ENCODE measurements around the gene UPP2. TPM values are rescaled to one million over a fixed set of nuclear protein-coding genes. Genes with fewer than 3 reads are reported as not detected.

The UPP2 gene
- total RNA-seq, 1 experiment from 2014 or later: not detected

DNA sequence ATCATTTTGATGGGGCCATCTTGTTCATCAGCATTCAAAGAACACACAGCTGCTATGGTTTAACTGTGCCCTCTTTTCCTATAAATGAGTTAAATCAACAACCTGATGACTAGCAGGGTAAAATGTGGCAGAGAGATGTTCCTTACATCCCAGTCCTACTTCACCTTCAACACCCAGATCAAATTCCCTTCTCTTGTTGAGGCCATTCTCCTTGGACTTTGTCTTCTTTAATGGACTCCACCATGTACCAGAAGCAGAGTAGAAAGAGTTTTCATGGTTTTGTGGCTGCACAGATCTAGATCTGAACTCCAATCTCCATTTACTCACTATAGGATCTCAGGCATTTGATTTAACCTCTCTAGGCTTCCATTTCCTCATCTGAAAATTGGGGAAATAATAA is 6.4 kb upstream of the UPP2 start:
- no TSS peak for BruUV-seq (replicated peaks)
- Histone ChIP-seq H3K27me3 (ENCODE audit: control insufficient read depth, insufficient read depth, low read length) (no peaks in the 10 kb centered on the region), H3K4me3 (ENCODE audit: low read depth in 2 of 2, low read length in 2 of 2) (no peak overlapping the region), H3K9me3 (ENCODE audit: control insufficient read depth, insufficient read depth, low read depth, low read length) (no peaks in the 10 kb centered on the region), H3K27ac (ENCODE audit: low read length) (no peak overlapping the region), H3K4me1 (ENCODE audit: control insufficient read depth, insufficient read depth, low read length) (no peaks in the 10 kb centered on the region), H3K36me3 (ENCODE audit: control insufficient read depth, insufficient read depth, low read length) (no peaks in the 10 kb centered on the region)
- CTCF ChIA-PET: no interaction called here
- no peak for TF ChIP-seq SIN3A (IDR thresholded peaks at IDR 0.05; ENCODE audit: borderline replicate concordance, insufficient read depth, low read depth, low read length)
- POLR2A ChIA-PET: no interaction called here
- DNase-seq (ENCODE audit: low read depth, low spot score) (no peak), ATAC-seq (no peak)
- intact Hi-C loops (cut with micrococcal nuclease; ENCODE audit: unreplicated experiment): no loop called here
- in situ Hi-C loops (cut with HindIII; ENCODE audit: low pct_unique_long_range_greater_than_20kb, low sequenced_read_pairs): no loop called here

DNA sequence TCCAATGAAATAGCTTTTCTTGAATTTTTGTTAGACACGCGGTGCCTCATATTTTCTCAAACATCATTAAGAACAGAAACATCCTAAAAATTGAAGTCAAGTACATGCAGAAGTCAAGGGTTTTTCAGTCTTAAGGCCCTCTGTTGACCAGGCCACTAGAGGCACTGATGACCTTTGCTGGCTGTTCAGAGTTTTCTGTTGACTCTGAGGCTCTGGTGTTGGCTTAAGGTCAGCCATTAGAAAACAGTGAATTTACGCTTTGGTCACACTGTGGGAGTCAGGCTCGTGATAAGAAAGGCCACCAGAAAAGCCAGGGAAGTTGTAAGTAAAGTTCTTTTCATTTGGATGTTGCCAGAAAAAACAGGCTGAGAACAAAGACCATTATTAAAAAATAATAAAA is 5.8 kb upstream of the UPP2 start:
- no peaks in the 10 kb centered on the region for H3K36me3 ChIP-seq (ENCODE audit: control insufficient read depth, insufficient read depth, low read length)
- no peak overlapping the region for H3K27ac ChIP-seq (ENCODE audit: low read length)
- ATAC-seq (no peak), DNase-seq (ENCODE audit: low read depth, low spot score) (no peak)
- no peaks in the 10 kb centered on the region for H3K4me1 ChIP-seq (ENCODE audit: control insufficient read depth, insufficient read depth, low read length)
- intact Hi-C loops (cut with micrococcal nuclease; ENCODE audit: unreplicated experiment): no loop called here
- POLR2A ChIA-PET: no interaction called here
- no peak for TF ChIP-seq SIN3A (IDR thresholded peaks at IDR 0.05; ENCODE audit: borderline replicate concordance, insufficient read depth, low read depth, low read length)
- no peak for TF ChIP-seq POLR2AphosphoS5 (IDR thresholded peaks at IDR 0.05; ENCODE audit: low read depth, low read length)
- TF ChIP-seq, protein P1, sequence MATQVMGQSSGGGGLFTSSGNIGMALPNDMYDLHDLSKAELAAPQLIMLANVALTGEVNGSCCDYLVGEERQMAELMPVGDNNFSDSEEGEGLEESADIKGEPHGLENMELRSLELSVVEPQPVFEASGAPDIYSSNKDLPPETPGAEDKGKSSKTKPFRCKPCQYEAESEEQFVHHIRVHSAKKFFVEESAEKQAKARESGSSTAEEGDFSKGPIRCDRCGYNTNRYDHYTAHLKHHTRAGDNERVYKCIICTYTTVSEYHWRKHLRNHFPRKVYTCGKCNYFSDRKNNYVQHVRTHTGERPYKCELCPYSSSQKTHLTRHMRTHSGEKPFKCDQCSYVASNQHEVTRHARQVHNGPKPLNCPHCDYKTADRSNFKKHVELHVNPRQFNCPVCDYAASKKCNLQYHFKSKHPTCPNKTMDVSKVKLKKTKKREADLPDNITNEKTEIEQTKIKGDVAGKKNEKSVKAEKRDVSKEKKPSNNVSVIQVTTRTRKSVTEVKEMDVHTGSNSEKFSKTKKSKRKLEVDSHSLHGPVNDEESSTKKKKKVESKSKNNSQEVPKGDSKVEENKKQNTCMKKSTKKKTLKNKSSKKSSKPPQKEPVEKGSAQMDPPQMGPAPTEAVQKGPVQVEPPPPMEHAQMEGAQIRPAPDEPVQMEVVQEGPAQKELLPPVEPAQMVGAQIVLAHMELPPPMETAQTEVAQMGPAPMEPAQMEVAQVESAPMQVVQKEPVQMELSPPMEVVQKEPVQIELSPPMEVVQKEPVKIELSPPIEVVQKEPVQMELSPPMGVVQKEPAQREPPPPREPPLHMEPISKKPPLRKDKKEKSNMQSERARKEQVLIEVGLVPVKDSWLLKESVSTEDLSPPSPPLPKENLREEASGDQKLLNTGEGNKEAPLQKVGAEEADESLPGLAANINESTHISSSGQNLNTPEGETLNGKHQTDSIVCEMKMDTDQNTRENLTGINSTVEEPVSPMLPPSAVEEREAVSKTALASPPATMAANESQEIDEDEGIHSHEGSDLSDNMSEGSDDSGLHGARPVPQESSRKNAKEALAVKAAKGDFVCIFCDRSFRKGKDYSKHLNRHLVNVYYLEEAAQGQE (IDR thresholded peaks at IDR 0.05; ENCODE audit: insufficient read depth in 1 of 2, low read depth in 2 of 2, low read length in 1 of 2): no peak
- TF ChIP-seq TCF7L2 (IDR thresholded peaks at IDR 0.05; ENCODE audit: low read depth, low read length): no peak
- TF ChIP-seq, protein P2, sequence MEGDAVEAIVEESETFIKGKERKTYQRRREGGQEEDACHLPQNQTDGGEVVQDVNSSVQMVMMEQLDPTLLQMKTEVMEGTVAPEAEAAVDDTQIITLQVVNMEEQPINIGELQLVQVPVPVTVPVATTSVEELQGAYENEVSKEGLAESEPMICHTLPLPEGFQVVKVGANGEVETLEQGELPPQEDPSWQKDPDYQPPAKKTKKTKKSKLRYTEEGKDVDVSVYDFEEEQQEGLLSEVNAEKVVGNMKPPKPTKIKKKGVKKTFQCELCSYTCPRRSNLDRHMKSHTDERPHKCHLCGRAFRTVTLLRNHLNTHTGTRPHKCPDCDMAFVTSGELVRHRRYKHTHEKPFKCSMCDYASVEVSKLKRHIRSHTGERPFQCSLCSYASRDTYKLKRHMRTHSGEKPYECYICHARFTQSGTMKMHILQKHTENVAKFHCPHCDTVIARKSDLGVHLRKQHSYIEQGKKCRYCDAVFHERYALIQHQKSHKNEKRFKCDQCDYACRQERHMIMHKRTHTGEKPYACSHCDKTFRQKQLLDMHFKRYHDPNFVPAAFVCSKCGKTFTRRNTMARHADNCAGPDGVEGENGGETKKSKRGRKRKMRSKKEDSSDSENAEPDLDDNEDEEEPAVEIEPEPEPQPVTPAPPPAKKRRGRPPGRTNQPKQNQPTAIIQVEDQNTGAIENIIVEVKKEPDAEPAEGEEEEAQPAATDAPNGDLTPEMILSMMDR (IDR thresholded peaks at IDR 0.05): no peak
- H3K9me3 ChIP-seq (ENCODE audit: control insufficient read depth, insufficient read depth, low read depth, low read length): no peaks in the 10 kb centered on the region
- H3K27me3 ChIP-seq (ENCODE audit: control insufficient read depth, insufficient read depth, low read length): no peaks in the 10 kb centered on the region
- CTCF ChIA-PET: no interaction called here
- H3K4me3 ChIP-seq (ENCODE audit: low read depth in 2 of 2, low read length in 2 of 2): no peak overlapping the region
- in situ Hi-C loops (cut with HindIII; ENCODE audit: low pct_unique_long_range_greater_than_20kb, low sequenced_read_pairs): no loop called here
- BruUV-seq (replicated peaks): no TSS peak

DNA sequence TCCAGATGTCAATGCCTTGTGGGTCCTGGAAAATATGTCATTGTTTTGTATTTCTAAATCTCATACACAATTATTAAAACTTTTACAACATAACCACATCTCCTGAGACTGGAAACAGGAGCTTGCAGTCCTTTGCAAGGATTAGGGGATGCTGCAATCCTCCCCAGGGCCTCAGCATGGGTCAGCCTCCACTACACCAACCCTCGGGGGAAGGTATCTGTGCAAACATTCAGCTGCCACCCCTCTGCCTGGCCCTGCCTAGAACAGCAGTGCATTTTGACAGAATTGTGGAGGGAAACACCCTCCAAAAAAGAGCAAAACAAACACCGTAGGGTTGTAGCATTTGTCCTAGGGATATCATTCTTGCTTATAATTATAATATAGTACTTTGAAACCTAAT is 4.2 kb upstream of the UPP2 start:
- Histone ChIP-seq H3K27ac (ENCODE audit: low read length) (no peak overlapping the region), H3K36me3 (ENCODE audit: control insufficient read depth, insufficient read depth, low read length) (no peaks in the 10 kb centered on the region), H3K4me3 (ENCODE audit: low read depth in 2 of 2, low read length in 2 of 2) (no peak overlapping the region), H3K9me3 (ENCODE audit: control insufficient read depth, insufficient read depth, low read depth, low read length) (no peaks in the 10 kb centered on the region), H3K4me1 (ENCODE audit: control insufficient read depth, insufficient read depth, low read length) (no peaks in the 10 kb centered on the region), H3K27me3 (ENCODE audit: control insufficient read depth, insufficient read depth, low read length) (no peaks in the 10 kb centered on the region)
- in situ Hi-C loops (cut with HindIII; ENCODE audit: low pct_unique_long_range_greater_than_20kb, low sequenced_read_pairs): no loop called here
- ChIA-PET CTCF (no interaction called here), POLR2A (no interaction called here)
- intact Hi-C loops (cut with micrococcal nuclease; ENCODE audit: unreplicated experiment): no loop called here
- no TSS peak for BruUV-seq (replicated peaks)
- DNase-seq (ENCODE audit: low read depth, low spot score): no peak
- TF ChIP-seq SIN3A (IDR thresholded peaks at IDR 0.05; ENCODE audit: borderline replicate concordance, insufficient read depth, low read depth, low read length): no peak
- no peak for TF ChIP-seq TCF7L2 (IDR thresholded peaks at IDR 0.05; ENCODE audit: low read depth, low read length)
- TF ChIP-seq, protein P2 (IDR thresholded peaks at IDR 0.05): no peak
- no peak for TF ChIP-seq POLR2AphosphoS5 (IDR thresholded peaks at IDR 0.05; ENCODE audit: low read depth, low read length)
- TF ChIP-seq, protein P1 (IDR thresholded peaks at IDR 0.05; ENCODE audit: insufficient read depth in 1 of 2, low read depth in 2 of 2, low read length in 1 of 2): no peak
- ATAC-seq: no peak
